GM10248 (cell line): ENCODE results near the gene RAD51AP2.
"Not testable (repeated sequence)": the region's sequence is repeated elsewhere in the genome, so short reads cannot be mapped to it uniquely, and the experiment has no call there.

Source experiments
- CTCF ChIA-PET: fragments of 300-600 bp; sonication (Branson Sonifier 250); formaldehyde crosslinking; extraction: SDS; loops from one replicate; lab custom pipeline; 2021; ENCODE audit warnings: antibody characterized with exemption; lab: Yijun Ruan, JAX
- POLR2A ChIA-PET: fragments of 350-650 bp; sonication (Branson Sonifier 250); formaldehyde crosslinking; extraction: SDS; loops from one replicate; lab custom pipeline; 2020; ENCODE audit warnings: antibody characterized with exemption; lab: Yijun Ruan, JAX
- DNase-seq: peaks from one replicate; pipeline ENCODE4 v3.0.0; 2012; ENCODE audit errors: extremely low spot score
- CTCF ChIP-seq: IDR thresholded peaks from 2 replicates; pipeline ENCODE4 v1.5.1; 2012; ENCODE audit warnings: mild to moderate bottlenecking, low read depth; ENCODE audit errors: extremely low read depth, missing control alignments, control extremely low read depth

Gene RAD51AP2

GRCh38 chr2:17495590-17495989 lies 22.6 kb downstream of the RAD51AP2 start:
- CTCF ChIA-PET: interaction anchor here (1.2 to 1.8 kb wide), 2 partner anchors 12 to 15 kb away, joined by 5 to 7 read pairs; no protein-coding TSS in a partner anchor
- no peak for TF ChIP-seq CTCF
- POLR2A ChIA-PET: no interaction called here
- no peak for DNase-seq

GRCh38 chr2:17490165-17490564 lies 28.1 kb downstream of the RAD51AP2 start:
- POLR2A ChIA-PET, DNase-seq: not testable (repeated sequence)
- CTCF ChIA-PET: interaction anchor here (2.1 kb wide), 1 partner anchor 10 kb away, joined by 5 read pairs; no protein-coding TSS in a partner anchor

GRCh38 chr2:17488610-17489009 lies 29.6 kb downstream of the RAD51AP2 start:
- POLR2A ChIA-PET, DNase-seq: not testable (repeated sequence)
- CTCF ChIA-PET: interaction anchor here (2.1 kb wide), 1 partner anchor 8 kb away, joined by 5 read pairs; no protein-coding TSS in a partner anchor

GRCh38 chr2:17483496-17483895 lies 34.7 kb downstream of the RAD51AP2 start:
- no peak for TF ChIP-seq CTCF
- ChIA-PET POLR2A (no interaction called here), CTCF (interaction anchor here (1.0 to 1.5 kb wide), 4 partner anchors 10 to 188 kb away, joined by 3 to 7 read pairs (median 6); no protein-coding TSS in a partner anchor)
- no peak for DNase-seq

- DNase-seq: no peak
- ChIA-PET CTCF (interaction anchor here (1.5 kb wide), 1 partner anchor 13 kb away, joined by 7 read pairs; no protein-coding TSS in a partner anchor), POLR2A (no interaction called here)
- no peak for TF ChIP-seq CTCF
Observed at GRCh38 chr2:17482651-17483050, 35.6 kb downstream of the RAD51AP2 start.

- DNase-seq: no peak
- ChIA-PET POLR2A (no interaction called here), CTCF (interaction anchor here (0.9 to 1.7 kb wide), 3 partner anchors 9 to 94 kb away, joined by 3 to 5 read pairs (median 3); no protein-coding TSS in a partner anchor)
- TF ChIP-seq CTCF: no peak
Observed at GRCh38 chr2:17479875-17480274, 38.4 kb downstream of the RAD51AP2 start.

GRCh38 chr2:17476830-17477229 lies 41.4 kb downstream of the RAD51AP2 start:
- ChIA-PET POLR2A (no interaction called here), CTCF (no interaction called here)
- no peak for DNase-seq
- no peak for TF ChIP-seq CTCF

GRCh38 chr2:17476064-17476463 lies 42.2 kb downstream of the RAD51AP2 start:
- ChIA-PET POLR2A (no interaction called here), CTCF (no interaction called here)
- TF ChIP-seq CTCF: no peak
- no peak for DNase-seq
